Erythroblast (primary cell): ENCODE measurements around the gene BCL2L2.

ENCODE experiments used
- GATA1 ChIP-seq: IDR thresholded peaks from 2 replicates; pipeline ENCODE4 v1.6.1; 2011; ENCODE audit warnings: low read depth, mild to moderate bottlenecking, control low read depth, low read length, moderate library complexity
- POLR2A ChIP-seq: IDR thresholded peaks from 2 replicates; pipeline ENCODE4 v1.6.1; 2011; ENCODE audit warnings: mild to moderate bottlenecking, low read length

GRCh38 chr14:23353433-23353780 lies 46.8 kb downstream of the BCL2L2 start:
- no peak for TF ChIP-seq POLR2A
- no peak for TF ChIP-seq GATA1
